COLO668 (cell line): ENCODE data around the gene TM4SF4.

Source experiments
- DNase-seq: peaks from one replicate; lab custom pipeline; 2025; ENCODE audit not compliant: unreplicated experiment; lab: John Stamatoyannopoulos, UW

Gene TM4SF4

DNA sequence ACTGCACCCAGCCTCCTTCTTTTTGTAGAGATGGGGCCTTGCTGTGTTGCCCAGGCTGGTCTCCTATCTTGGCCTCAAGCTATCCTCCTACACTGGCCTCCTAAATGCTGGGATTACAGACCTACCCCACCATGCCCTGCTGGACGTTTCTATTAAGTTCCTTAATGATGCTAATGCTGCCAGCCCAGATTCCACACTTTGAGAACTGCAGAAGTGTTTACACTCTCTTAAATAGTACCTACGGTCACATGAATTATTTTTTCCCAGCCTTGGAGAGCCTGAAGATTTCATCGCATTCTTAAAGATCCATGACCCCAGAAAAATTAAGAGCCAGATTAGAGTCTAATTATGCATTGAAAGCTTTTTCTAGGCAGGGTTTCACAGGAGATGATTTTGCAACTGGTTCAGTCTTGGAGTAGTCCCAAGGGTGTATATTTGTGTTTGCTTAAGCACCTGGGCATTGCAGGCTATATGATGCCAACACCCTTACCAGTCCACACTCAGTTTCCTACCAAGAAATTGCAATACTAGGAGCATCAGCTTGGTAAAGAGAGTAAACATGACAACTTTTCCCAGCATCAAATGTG lies 36.6 kb downstream of the TM4SF4 start:
- no peak for DNase-seq

DNA sequence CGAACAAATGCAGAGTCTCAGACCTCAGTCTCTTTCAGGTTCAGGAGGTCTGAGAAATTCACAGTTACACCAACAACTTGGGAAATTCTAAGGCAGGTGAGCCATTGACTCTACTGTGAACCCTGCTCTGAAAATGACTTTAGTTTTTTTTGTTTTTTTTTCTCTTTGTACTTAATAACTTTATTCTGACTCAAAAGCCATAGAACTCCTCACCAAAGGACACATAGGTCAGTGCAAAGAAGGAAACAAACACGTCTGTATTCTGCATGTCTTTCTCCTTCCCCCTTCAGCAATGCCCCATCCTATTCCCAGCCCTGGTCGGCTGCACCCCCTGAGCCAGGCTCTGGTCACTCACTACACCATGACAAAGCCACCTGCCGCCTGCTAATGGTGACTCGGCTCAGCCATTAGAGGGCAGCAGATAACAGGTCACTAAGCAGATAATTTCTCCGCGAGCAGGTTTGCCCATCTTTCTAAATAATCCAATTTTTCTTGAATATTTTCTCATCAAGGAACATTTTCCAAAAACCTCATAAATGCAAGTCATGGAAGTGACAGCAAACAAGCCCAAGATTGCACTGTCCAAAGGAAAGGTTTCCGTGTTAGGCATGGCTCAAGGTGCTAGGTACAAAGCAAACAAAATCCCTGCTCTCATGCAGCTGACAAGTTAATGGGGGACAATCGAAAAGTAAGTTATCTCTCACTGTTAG lies 37.7 kb downstream of the TM4SF4 start:
- DNase-seq = peak; percentile 47

DNA sequence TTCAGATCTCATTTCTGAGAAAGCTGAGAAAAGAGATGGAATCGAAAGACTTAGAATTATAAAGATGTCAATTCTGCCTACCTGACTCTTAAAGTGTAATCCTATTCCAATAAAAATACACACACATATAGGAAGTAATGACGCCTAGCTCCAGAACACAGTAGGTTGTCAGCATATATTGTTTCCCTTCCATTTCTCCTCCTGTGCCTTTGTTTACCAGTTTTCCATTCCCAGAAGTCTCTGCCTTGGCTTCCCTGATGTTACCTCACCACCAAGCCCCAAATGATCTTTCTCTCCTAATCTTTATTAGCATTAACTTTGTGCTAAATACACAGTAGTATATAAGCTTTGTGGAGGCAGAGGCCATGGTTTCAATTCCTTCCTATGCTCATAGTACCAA lies 40.0 kb downstream of the TM4SF4 start:
- no peak for DNase-seq

DNA sequence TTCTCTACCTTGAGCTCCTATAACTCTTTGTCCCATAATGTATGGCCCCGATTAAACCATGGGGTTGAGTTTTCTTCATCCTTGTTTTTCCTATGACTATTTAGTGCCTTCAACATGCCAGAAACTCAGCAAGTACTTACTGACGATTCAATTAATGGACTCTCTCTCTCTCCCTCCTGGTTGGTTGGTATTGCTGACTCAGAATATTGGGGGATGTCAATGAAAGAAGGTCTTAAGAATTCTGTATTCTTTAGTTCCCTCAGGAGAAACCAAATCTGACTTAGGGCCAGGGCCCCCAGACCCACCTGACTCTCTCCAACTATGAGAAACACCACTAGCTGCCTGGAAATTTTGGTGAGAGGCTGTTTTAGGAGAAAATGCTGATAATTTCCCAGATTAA lies 40.8 kb downstream of the TM4SF4 start:
- DNase-seq = no peak

DNA sequence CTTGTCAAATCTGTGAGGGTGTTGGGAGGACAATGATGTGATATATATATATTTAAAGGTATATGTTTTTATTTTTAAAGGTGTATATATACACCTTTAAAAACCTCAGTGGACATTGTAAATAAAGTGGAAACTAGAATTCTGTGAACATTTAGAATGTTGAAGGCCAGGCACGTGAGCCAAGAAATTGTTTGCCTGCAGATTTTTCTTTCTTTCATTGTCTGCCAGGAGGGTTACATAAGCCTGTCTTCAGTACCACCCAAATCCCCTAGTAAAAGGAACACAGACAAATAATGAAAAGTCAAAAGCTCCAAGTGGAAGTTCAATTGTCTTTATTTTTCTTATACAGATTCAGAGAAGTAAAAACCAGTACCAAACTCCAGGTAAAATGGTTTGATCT lies 42.4 kb downstream of the TM4SF4 start:
- DNase-seq = no peak

DNA sequence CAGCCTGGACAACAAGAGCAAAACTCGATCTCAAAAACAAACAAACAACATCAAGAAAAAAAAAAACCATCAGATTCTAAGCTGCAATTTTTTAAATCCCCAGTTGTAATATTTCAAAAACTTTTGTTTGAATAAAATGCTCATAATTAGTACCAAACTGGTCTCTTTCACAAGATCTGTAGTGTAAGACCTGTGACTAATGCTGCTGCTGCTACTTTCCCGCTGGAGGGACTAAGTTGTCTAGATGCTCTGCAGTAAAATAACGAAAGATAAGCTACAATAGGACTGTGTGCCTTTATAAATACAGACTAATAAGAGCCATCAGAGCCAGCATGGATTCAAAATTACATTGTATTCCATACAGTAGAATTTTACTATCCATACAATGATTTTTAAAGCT lies 45.4 kb downstream of the TM4SF4 start:
- no peak for DNase-seq

DNA sequence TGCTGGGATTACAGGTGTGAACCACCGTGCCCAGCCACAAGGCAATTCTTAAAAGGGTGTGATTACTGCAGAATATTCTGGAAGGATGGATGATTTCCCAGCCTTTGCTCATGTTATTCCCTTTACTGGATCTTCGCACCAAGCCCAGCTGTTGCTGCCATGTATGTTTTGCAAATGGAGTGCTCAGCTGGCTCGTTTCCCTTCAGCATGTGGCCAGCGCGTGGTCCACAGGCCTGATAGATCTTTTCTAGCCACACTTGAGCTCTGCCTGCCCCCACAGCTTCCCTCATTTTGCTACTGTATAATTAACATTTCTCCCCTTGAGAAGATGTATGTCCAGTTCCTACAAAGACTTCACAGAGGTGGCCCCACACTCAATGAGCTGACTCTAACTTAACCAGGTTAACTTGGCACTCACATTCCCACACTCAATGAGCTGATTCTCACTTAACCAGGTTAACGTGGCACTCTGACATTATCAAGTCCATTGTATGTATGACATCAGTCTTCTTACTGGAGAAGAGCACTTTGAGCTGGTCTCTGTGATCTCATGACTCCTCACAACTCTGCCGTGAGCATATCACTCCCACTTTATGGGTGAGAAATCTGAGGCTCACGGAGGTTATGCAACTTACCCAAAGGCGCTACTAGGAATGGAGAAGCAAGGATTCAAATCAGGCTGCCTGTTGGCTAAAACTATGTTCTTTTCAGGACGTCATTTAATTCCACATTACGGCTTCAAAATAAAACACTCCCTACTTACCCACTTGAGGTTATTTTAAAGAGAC lies 49.2 kb downstream of the TM4SF4 start:
- DNase-seq = no peak

DNA sequence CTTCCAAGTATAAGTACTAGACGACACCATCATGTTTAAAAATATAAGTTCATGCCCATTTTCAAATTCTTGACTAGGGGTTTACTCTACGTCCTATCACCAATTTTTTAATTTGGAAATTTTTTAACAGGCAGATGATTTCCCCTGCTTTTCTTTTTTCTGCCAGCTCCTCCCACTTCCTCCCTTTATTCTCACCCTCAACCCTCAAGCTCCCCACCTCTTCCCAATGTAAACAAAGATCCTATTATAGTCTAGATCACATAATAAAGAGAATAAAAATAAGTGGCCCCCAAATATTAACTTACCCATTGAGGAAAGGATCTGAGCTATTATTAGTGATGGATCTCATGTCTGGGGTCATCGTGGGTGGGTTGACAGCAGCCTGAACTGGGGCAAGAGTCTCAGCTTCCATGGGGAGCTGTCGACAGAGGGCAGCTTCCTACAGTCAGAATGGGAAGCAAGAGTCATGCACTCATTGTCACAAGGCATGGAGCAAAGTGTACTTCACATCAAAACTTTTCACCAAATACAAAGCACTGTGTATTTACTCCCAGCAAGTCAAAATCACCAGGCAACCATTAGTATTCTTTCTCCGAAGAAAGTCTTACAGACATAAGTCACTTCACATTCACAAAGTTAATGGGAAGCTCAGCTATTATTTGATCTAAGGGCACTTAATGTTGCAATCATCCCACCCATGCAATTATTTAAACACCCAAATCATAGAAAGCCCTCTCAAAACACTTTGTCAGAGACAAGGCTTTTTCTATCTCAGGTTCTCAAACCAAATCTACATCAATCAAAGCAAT lies 53.2 kb downstream of the TM4SF4 start:
- no peak for DNase-seq

DNA sequence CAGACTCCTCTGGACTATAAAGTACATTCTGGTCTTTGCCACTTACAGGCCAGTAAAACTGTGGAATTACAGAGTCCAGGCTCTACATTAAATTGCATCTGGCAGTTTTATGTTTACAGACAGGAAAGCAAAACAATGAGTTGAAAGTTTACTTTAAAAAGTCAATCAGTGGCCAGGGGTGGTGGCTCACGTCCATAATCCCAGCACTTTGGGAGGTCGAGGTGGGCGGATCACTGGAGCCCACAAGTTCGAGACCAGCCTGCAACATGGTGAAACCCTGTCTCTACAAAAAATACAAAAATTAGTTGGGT lies 53.8 kb downstream of the TM4SF4 start:
- DNase-seq = no peak

DNA sequence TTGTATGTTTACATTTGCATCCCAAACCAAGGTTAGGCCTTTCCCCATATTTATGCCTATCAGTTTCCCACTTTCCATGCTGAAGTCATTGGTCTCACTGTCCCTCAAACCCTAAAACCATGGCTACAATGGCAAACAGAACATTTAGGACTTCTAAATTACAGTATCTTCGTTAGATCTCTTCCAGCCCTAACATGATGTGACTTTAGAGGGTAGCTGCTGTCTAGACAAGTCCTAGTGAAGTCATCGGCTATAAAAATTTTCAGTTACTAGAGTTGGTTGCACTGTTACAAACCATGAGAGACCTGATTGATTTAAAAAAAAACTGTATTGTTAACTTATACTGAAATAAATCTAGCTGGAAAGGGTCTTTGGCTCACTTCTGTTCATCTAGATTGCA lies 54.6 kb downstream of the TM4SF4 start:
- no peak for DNase-seq

DNA sequence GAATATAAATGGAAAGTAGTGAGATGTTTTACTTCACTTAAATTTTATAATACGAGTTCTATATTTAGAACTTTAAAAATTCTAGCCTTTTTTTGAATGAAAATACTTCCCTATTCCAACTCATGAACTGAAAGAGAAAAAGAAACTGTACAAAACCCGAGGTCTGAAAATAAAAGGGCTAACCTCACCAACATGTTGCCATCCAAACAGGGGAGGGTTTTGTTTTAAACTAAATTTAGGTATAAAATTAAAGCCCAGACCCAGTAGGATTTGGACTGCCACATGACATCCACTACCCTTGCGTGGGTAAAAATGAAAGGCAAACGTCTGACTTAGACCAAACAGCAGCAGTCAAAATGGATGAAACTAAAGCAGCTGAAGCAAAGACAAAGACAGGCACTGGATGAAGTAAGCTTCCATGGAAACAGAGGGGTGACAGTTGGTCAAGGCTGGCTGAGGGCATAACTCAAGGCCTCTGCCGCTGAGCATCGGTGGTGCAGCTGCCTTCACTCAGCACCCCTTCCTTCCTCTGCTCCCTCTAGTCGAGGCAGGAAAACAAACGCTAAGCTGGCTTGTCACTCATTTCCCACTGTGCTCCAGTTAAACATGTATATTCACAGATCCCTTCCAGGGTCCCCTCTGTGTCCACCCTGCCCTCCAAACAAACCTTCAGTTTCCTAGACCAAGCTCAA lies 58.1 kb downstream of the TM4SF4 start:
- DNase-seq = no peak

DNA sequence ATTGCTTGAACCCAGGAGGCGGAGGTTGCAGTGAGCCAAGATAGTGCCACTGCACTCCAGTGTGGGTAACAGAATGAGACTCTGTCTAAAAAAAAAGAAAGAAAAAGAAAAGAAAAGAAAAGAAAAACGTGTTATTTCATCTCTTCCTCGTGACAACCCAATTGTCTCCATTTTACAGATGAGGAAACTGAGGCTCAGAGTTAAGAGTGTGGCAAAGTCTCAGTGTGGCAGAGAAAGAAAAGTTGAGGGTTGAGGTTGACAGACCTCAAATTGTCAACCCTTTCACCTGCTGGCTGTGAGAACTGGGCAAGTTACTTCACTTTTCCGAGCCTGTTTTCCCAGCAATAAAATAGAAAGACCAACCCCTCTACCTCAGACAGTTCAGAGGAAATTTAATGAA lies 59.6 kb downstream of the TM4SF4 start:
- no peak for DNase-seq

DNA sequence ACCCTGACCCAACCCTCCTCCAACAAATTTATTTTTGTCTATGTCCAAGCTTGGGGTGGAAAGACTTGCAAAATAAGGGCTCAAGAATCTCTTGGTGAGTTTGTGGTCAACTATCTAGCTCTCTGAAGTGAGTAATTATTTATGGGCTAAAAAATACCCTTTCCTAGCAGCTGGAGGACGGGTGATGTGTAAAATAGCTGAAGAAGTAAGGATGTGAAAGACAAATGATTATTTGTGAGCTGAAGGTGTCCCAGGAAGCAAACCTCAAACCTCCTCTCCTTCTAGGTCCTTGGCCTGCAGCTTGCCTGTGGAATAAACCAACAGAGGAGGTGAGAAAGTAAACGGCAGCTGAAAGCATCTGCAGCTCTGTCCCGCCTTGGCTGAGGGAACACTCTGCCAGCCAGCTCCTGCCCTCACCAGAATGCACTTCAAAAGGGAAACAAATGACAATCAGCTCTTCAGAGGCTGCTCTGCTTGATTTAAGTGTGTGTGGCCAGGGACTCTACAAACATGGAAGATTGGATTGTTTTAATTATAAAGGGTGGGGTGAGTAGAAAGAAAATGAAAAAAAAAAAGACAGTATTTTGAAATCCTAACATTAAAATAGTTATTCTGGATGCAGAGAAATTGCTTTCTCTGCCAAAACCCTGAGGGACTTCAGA lies 60.3 kb downstream of the TM4SF4 start:
- no peak for DNase-seq

DNA sequence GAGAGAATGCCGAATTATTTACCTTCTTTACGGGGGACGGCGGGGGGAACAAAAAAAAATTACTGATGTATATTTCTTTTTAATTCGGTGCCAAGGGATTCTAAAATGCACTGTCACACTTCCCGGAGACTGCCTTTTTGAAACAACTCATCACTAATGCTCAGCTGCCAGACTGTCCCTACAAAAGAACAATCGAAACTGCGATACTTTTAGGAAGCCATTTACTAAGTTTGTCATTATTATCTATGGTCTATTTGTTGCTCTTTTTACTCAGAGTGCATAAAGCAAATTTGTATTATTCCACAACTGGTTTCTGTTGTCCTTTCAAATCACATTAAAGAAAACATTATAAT lies 60.8 kb downstream of the TM4SF4 start:
- no peak for DNase-seq

DNA sequence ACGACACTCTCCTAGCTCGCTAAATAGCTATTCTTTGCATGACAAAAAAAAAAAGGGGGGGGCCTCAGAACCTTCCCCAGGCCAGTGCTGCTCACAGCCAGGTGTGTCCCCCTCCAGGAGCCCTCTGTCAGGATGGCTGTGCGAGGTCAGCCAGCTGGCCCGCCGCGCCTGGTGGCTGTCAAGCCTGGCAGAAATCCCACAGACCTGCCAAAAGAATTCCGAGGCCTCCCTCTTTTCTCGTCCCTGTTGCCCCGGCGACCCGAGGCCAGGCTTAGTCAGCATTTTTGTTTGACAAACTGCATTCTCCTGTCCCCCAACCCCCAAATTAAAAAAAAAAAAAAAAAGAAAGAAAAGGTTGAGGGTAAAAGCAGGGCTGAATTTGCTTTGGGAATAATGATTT lies 61.9 kb downstream of the TM4SF4 start:
- no peak for DNase-seq

DNA sequence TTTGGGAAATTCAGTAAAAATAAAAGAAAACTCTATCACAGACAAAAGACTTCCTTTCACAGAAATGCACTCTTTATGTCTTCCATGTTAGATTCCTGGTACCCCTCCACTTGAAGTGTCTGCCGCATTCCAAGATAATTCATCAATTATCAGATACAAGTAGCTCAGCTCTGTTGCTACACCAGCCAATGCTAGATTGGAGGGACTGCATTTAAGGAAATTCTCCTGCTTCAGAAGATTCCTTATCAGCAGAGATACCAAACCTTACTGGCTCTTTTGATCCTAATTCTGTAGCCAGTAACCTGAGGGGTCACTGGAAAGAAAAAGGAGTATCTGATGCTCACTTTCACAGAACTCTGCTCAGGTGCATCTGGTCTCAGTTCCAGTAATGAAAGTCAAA lies 63.9 kb downstream of the TM4SF4 start:
- no peak for DNase-seq

DNA sequence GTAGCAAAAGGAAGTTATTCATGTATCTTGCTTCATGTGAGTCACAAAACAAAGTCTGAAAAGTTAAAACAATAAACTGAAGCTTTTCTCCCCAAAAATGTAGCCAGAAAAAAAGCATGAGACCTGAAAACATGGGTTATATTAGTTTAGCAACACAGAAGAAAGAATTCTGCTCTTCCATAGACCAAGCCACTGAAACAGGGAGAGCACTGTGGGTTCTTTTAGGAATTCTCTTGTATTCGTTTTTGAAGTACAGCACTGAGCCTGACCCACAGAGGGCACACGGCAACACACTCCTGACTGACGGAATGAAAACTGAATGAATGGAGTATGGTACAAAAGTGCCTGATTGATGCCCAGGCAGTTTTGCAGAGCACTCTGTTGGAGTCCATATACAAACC lies 66.6 kb downstream of the TM4SF4 start:
- no peak for DNase-seq

DNA sequence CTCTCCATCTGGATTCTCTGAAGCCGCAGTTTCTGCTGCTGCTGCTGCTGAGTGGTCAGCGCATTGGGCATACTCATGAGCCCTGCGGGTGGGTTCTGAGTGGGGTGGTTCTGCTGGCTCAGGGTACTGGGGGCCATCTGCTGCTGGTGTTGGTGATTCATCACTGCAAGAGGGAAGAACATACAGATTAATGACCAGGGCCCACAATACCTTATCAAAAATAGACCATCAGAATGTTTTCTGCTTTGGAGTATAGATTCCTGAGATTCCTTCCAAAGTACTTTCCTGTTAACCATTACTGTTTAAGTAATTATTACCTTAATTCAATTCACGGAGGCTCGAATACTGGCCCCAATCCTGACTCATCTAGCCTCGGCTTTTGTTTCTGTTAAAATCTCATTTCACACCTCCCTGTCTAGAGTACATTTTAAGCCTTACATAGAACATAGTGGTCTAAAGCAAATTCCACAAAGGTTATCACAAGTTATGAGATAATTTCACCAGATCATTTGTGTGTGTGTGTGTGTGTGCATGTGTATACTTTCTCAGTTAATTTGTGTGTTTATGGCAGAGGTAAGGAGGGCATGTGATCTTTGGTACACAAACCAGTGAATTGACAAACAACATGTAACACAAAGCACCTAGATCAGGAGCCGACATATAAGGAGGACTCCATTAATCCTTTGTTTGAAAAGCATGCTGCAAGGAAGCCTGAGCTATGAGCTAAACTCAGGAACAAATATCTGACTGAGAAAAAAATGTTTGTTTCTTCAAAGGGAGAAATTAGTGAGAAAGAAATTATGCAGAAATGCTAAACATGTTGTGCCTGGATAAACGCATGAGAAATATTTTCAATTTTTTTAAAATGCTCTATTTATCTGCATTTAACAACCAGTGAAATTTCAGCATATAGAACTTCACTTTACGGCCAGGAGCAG lies 68.1 kb downstream of the TM4SF4 start:
- DNase-seq = no peak

DNA sequence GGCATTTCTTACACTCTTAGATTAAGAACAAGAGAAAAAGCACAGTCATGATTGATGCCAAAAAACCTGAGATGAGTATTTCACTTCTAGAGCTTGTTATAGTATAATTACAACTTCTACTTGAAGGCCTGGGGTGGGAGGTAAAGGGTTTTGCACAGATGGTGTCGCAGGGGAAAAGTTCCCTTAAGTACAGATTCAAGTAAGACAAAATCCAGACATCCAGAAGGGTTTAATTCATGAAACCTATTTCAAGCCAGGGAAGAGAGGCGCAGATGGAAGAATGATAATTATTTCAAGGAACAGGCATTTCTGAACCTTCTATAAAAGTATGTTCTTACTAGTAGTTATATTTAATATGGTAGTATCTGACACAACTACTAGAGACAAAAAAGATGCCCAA lies 70.6 kb downstream of the TM4SF4 start:
- DNase-seq = no peak

DNA sequence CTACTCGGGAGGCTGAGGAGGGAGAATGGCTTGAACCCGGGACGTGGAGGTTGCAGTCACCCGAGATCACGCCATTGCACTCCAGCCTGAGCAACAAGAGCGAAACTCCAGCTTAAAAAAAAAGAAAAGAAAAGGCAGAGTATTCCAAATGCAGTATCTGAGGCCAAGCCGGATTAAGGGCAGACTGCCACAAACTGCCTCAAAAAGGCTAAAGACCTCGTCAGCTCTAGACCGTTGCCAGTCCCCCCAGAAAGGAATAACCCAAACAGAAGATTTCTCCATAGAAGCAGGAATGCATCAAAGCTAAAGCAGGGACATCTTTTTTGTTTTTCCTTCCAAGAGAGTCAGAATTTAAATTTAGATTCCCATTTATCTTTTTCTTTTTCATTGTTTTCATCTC lies 72.9 kb downstream of the TM4SF4 start:
- DNase-seq = no peak
